SH-SY5Y (cell line): ENCODE data around the gene CTNNBIP1.

Experiments used
- GATA2 ChIP-seq: IDR thresholded peaks from 2 replicates; pipeline ENCODE4 v1.6.1; 2011; ENCODE audit warnings: mild to moderate bottlenecking, low read depth, low read length
- GATA3 ChIP-seq: IDR thresholded peaks from 2 replicates; pipeline ENCODE4 v1.6.1; 2011; ENCODE audit warnings: low read depth, mild to moderate bottlenecking, low read length, moderate library complexity

GRCh38 chr1:9846611-9847171 is 63.4 kb downstream of the CTNNBIP1 start:
- TF ChIP-seq GATA2 (no peak), GATA3 (no peak)
